Adrenal gland (tissue), 5 donors: ENCODE data around the gene PXDN.

Source experiments
- CTCF ChIP-seq, 6 experiments: fragments of 450-650 bp in 4 of 6; fragments of 200-600 bp in 2 of 6; sonication (generic) in 1 of 6; IDR thresholded peaks; 1 replicate in 5 of 6; 2 replicates in 1 of 6; pipeline versions ENCODE4 v1.5.1 to v1.8.0; 2016 to 2021; ENCODE audit warnings: antibody characterized with exemption in 6 of 6, mild to moderate bottlenecking in 2 of 6, moderate library complexity in 1 of 6
- POLR2A ChIP-seq, 2 donors: fragments of 450-650 bp; IDR thresholded peaks; one replicate each; pipeline ENCODE4 v1.6.1; 2017; ENCODE audit warnings: antibody characterized with exemption in 2 of 2, mild to moderate bottlenecking in 2 of 2, moderate library complexity in 1 of 2
- donor health status: DM: no; HTN: no; CAD: no.

DNA sequence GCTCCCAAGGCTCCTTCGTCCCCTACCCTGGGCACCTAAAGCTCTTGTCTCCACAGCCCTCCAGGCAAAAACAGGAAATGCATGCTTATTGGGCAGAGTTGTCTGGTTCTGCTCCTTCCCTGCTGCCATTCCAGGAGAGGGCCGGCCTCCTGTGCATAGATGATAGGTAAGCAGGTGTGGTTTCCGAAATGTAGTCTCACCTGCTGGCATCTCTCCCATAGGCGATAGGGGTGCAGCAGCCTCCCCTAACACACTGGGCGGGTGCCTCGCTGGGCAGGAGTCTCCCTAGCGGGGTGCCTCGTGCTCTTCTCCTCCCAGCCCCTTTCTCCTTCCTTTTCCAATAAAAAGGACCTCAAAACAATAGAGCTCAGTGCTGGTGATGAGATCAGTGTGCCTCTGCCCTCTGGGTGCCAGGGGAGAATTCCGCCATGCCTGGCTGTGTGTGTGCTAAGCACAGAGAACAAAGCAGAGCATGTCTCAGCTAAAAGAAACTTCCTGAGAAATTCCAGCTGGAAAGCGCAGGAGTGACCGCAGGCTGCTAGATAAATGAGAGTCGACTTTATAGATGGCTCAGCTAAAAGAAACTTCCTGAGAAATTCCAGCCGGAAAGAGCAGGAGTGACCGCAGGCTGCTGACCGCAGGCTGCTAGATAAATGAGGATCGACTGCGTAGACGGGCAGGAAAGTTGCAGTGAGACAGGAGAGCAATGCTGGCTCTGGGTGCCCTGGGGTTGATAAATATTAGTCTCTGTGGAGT, 11.3 kb upstream of the PXDN start:
- no peak for TF ChIP-seq CTCF (IDR thresholded peaks at IDR 0.05)
- no peak for TF ChIP-seq POLR2A (IDR thresholded peaks at IDR 0.05)
